ENCODE data around the gene KCNB1.

The KCNB1 gene

GRCh38 chr20:49478266-49478665 lies 4.2 kb downstream of the KCNB1 start:
- TF ChIP-seq CTCF (IDR thresholded peaks at IDR 0.05; ENCODE audit: borderline replicate concordance, control extremely low read depth, extremely low read depth, insufficient read depth, missing control alignments): no peak
- in situ Hi-C loops (cut with MboI; ENCODE audit: low sequenced_read_pairs, unreplicated experiment): no loop called here
- no peak for DNase-seq (ENCODE audit: low spot score)

GRCh38 chr20:49477200-49477599 lies 5.3 kb downstream of the KCNB1 start:
- TF ChIP-seq CTCF (IDR thresholded peaks at IDR 0.05; ENCODE audit: borderline replicate concordance, control extremely low read depth, extremely low read depth, insufficient read depth, missing control alignments): no peak
- no peak for DNase-seq (ENCODE audit: low spot score)
- in situ Hi-C loops (cut with MboI; ENCODE audit: low sequenced_read_pairs, unreplicated experiment): no loop called here

- TF ChIP-seq CTCF (IDR thresholded peaks at IDR 0.05; ENCODE audit: borderline replicate concordance, control extremely low read depth, extremely low read depth, insufficient read depth, missing control alignments): no peak
- in situ Hi-C loops (cut with MboI; ENCODE audit: low sequenced_read_pairs, unreplicated experiment): no loop called here
- no peak for DNase-seq (ENCODE audit: low spot score)
These were observed 6.5 kb downstream of the KCNB1 start for GRCh38 chr20:49476016-49476355.

- in situ Hi-C loops (cut with MboI; ENCODE audit: low sequenced_read_pairs, unreplicated experiment): no loop called here
- no peak for TF ChIP-seq CTCF (IDR thresholded peaks at IDR 0.05; ENCODE audit: borderline replicate concordance, control extremely low read depth, extremely low read depth, insufficient read depth, missing control alignments)
- DNase-seq (ENCODE audit: low spot score): no peak
These were observed 7.0 kb downstream of the KCNB1 start for GRCh38 chr20:49475292-49476015.

- no peak for DNase-seq (ENCODE audit: low spot score)
- no peak for TF ChIP-seq CTCF (IDR thresholded peaks at IDR 0.05; ENCODE audit: borderline replicate concordance, control extremely low read depth, extremely low read depth, insufficient read depth, missing control alignments)
- in situ Hi-C loops (cut with MboI; ENCODE audit: low sequenced_read_pairs, unreplicated experiment): no loop called here
These were observed 11.1 kb downstream of the KCNB1 start for GRCh38 chr20:49471397-49471796.

GRCh38 chr20:49470922-49471321 lies 11.5 kb downstream of the KCNB1 start:
- no peak for DNase-seq (ENCODE audit: low spot score)
- in situ Hi-C loops (cut with MboI; ENCODE audit: low sequenced_read_pairs, unreplicated experiment): no loop called here
- TF ChIP-seq CTCF (IDR thresholded peaks at IDR 0.05; ENCODE audit: borderline replicate concordance, control extremely low read depth, extremely low read depth, insufficient read depth, missing control alignments): no peak

Data from GM13976 (cell line).